GM19467 (cell line): ENCODE data around the gene KAZALD1.

Source experiments
- ATAC-seq: cut with Tn5 transposase; IDR thresholded peaks from one replicate; pipeline ENCODE4 v1.9.1; 2021; ENCODE audit warnings: mild to moderate bottlenecking, moderate library complexity; ENCODE audit not compliant: unreplicated experiment

Gene KAZALD1

GRCh38 chr10:101091546-101092290, 29.9 kb downstream of the KAZALD1 start:
- no peak for ATAC-seq

GRCh38 chr10:101092881-101093354, 31.1 kb downstream of the KAZALD1 start:
- no peak for ATAC-seq

- ATAC-seq: no peak
These were observed 32.5 kb downstream of the KAZALD1 start for GRCh38 chr10:101094121-101094879.

- ATAC-seq: no peak
These were observed 33.2 kb downstream of the KAZALD1 start for GRCh38 chr10:101095004-101095403.

GRCh38 chr10:101095550-101096213, 33.9 kb downstream of the KAZALD1 start:
- ATAC-seq: peak; percentile 68

- ATAC-seq: no peak
These were observed 34.6 kb downstream of the KAZALD1 start for GRCh38 chr10:101096378-101096777.

- ATAC-seq: no peak
These were observed 36.1 kb downstream of the KAZALD1 start for GRCh38 chr10:101097881-101098280.

- ATAC-seq: no peak
These were observed 38.1 kb downstream of the KAZALD1 start for GRCh38 chr10:101099901-101100300.

- ATAC-seq: no peak
These were observed 39.6 kb downstream of the KAZALD1 start for GRCh38 chr10:101101372-101101881.

GRCh38 chr10:101103430-101103829, 41.6 kb downstream of the KAZALD1 start:
- no peak for ATAC-seq

- no peak for ATAC-seq
These were observed 44.6 kb downstream of the KAZALD1 start for GRCh38 chr10:101106351-101106750.

GRCh38 chr10:101107771-101108170, 46.0 kb downstream of the KAZALD1 start:
- no peak for ATAC-seq

GRCh38 chr10:101110856-101111523, 49.2 kb downstream of the KAZALD1 start:
- ATAC-seq: no peak

- ATAC-seq: no peak
These were observed 49.8 kb downstream of the KAZALD1 start for GRCh38 chr10:101111547-101111946.

- ATAC-seq: no peak
These were observed 51.2 kb downstream of the KAZALD1 start for GRCh38 chr10:101112799-101113594.

- ATAC-seq: no peak
These were observed 52.2 kb downstream of the KAZALD1 start for GRCh38 chr10:101113890-101114403.

GRCh38 chr10:101114646-101115045, 52.9 kb downstream of the KAZALD1 start:
- ATAC-seq: no peak
